GM18873 (cell line): Measurements from ENCODE around the gene RETN.

ENCODE experiments used
- ATAC-seq: cut with Tn5 transposase; IDR thresholded peaks from one replicate; pipeline ENCODE4 v1.9.1; 2021; ENCODE audit warnings: mild to moderate bottlenecking, moderate library complexity, moderate number of reproducible peaks; ENCODE audit not compliant: unreplicated experiment, low FRiP score

RETN gene

DNA sequence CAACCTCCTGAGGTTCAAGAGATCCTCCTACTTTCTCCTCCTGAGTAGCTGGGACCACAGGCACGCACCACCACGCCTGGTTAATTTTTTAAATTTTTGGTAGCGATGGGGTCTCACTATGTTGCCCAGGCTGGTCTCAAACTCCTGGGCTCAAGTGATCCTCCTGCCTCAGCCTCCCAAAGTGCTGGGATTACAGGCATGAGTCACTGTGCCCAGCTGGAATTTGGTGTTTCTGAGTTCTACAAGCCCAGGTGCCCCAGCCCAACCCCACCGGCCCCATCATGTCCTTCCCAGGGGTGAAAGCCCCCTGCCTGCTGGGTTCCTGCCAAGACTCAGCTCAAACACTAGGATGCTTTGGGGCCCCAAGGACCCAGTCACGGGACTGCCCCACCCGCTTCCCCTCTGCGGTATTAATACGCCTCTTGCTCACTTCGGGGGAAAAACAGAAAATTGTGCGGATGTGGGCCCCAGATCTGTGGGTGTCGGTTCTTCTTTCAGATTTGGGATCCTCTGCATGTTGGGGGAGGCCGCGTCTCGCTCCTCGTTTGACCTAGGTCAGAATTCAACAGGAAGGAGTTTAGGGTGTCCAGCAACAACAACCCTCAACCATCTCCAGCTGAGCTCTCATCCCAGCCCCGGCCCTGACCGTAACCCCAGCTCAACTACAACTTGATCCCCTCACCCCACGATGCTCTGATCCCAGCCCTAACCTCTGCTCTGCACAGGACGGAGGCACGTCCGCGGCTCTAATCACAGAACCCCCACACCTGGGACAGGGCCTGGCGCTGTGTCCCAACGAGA is 36.7 kb downstream of the RETN start:
- peak; percentile 41 for ATAC-seq

DNA sequence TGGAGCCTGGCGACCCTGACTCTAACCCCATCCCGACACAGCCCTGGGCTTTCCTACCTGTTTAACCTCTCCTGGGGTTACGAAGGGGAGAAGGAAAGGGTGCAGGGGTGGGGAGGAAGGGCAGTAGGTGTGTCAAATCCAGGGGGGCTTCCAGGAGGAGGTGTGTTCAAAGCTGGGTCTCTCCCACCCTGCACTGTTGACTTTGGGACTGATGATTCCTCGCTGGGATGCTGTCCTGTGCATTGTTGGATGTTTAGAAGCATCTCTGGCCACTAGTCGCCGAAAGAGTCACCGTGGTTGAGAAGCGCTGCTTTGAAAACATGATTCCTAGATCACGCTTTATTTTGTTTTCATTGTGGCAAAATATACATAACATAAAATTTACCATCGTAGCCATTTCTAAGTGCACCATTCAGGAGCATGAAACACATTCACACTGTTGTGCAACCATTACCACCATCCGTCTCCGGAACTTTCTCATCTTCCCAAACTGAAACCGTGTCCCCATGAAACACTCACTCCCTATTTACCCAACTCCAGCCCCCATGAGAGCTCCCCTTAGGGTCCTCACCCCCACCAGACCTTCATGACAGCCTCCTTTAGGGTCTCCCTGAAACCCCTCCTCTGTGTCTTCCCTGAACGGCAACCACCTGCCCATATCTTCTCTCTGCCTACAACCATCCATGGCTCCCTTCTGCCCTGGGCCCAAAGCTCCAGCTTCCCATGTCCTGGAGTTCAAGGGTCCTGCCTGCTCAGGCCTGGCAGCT is 37.5 kb downstream of the RETN start:
- ATAC-seq = no peak

DNA sequence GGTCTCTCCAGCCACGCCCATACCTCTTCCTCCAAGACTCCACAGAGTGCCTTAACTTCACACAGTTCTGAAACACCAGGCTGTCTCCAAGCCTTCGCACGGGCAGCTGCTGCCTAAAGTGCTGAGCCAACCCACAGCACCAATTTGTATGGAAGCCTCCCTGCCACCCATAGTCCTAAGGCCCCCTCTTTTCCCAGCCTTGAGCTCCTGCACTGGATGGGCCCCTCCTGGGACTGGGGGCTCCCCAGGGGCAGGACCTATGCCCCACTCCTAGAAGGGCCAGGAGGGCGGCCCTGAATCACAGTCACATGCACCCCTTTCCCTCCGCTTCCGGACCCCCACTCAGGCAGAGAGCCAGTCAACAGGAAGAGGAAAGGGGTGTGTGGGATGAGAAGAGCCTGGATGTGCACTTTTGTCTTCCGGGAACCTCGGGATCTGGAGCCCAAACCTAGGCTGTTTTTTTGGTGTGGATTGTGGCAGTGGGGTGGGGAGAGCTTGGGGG is 38.2 kb downstream of the RETN start:
- ATAC-seq = no peak

DNA sequence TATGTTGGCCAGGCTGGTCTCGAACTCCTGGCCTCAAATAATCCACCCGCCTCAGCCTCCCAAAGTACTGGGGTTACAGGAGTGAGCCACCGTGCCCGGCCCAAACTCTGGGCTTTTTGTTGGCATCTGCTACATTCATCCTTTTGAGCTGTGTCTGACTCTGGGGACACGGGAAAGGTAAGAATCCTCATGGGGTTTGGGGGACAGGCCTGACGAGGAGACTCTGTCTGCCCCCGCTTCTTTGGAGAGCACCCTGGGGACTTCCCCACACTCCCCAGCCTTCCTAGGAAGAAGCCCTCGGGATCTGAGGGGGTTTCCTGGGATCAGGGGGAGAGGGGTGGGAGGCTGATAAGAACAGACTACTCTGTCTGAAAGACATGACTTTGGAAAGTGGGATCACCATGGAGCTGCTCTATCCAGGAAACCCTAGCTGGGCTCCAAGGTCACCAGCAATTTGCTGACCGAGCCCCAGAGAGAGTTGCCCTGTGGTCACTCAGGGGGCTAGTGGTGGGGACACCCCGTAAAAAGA is 41.1 kb downstream of the RETN start:
- ATAC-seq = no peak

DNA sequence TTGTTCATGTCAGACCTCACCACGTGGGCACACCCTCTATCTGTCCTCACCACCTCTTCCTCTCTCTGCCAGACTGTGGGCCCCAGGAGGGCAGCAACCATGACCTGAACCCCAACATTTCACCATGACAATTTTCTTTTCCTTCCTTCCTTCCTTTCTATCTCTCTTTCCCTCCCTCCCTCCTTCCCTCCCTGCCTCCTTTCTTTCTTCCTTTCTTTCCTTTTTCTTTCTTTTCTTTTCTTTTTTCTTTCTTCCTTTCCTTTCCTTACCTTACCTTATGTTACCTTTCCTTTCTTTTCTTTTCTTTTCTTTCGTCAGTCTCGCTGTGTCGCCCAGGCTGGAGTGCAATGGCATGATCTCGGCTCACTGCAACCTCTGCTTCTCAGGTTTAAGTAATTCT is 41.8 kb downstream of the RETN start:
- ATAC-seq = no peak

DNA sequence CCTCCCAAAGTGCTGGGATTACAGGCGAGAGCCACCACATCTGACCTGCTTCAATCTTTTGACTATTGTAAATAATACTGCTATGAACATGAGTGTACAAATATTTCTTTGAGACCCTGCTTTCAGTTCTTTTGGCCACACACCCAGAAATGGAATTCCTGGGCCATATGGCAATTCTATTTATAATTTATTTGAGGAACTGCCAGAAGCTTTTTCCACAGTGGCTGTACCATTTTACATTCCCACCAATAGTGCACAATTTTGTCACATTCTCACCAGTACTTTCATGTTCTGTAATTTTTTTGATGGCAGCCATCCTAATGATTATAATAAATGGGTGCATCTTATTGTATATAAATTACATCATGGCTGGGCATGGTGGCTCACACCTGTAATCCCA is 46.8 kb downstream of the RETN start:
- no peak for ATAC-seq

DNA sequence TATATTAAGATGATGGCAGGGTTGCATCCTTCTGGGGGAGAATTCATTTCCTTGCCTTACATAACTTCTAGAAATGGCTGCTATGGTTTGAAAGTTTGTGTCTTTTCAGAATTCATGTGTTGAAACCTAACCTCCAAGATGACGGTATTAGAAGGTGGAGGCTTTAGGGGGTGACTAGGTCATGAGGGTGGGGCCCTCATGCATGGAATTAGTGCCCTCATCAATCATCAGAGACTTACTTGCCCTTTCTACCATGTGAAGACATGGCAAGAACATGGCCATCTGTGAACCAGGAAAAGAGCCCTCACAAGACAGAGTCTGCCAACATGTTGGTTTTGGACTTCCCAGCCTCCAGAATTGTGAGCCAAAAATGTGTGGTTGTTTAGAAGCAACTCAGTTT is 47.9 kb downstream of the RETN start:
- ATAC-seq = no peak

DNA sequence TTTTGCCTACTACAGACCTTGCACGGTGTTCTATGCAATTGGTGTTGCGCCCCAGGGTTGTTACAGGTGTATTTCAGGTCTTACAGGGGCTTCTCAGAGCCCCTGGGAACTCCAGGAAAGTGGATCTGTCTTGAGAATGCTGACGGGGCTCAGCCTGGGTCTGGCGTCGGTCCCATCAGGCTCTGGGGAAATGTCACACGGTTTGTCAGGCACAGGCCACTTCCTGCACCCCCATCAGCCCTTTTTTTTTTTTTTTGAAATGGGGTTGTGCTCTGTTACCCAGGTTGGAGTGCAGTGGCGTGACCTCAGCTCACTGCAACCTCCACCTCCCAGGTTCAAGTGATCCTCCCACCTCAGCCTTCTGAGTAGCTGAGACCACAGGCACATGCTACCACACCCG is 49.8 kb downstream of the RETN start:
- ATAC-seq = no peak
